Measurements from ENCODE around the gene THEM4. TPM values are rescaled to one million over a fixed set of nuclear protein-coding genes. Genes with fewer than 3 reads are reported as not detected.

Gene THEM4
- total RNA-seq, 1 donor from 2014 or later: 21.7 TPM

GRCh38 chr1:151944126-151944856 lies 35.0 kb upstream of the THEM4 start:
- no peak for DNase-seq (ENCODE audit: low read depth)
- no peaks in the 10 kb centered on the region for H3K27me3 ChIP-seq (ENCODE audit: control insufficient read depth, insufficient read depth, low read length)
- H3K36me3 ChIP-seq (ENCODE audit: control insufficient read depth, insufficient read depth, low read length): no peaks in the 10 kb centered on the region
- no peak for TF ChIP-seq CTCF (IDR thresholded peaks at IDR 0.05; ENCODE audit: insufficient read depth, low read length, poor library complexity, severe bottlenecking)
- H3K4me3 ChIP-seq (ENCODE audit: low read depth, low read length): no peak overlapping the region

- H3K36me3 ChIP-seq (ENCODE audit: control insufficient read depth, insufficient read depth, low read length): no peaks in the 10 kb centered on the region
- H3K27me3 ChIP-seq (ENCODE audit: control insufficient read depth, insufficient read depth, low read length): no peaks in the 10 kb centered on the region
- no peak overlapping the region for H3K4me3 ChIP-seq (ENCODE audit: low read depth, low read length)
- TF ChIP-seq CTCF (IDR thresholded peaks at IDR 0.05; ENCODE audit: insufficient read depth, low read length, poor library complexity, severe bottlenecking): no peak
- DNase-seq (ENCODE audit: low read depth): no peak
Measured at GRCh38 chr1:151943591-151943990, 34.3 kb upstream of the THEM4 start.

GRCh38 chr1:151942882-151943281 lies 33.6 kb upstream of the THEM4 start:
- H3K36me3 ChIP-seq (ENCODE audit: control insufficient read depth, insufficient read depth, low read length): no peaks in the 10 kb centered on the region
- H3K27me3 ChIP-seq (ENCODE audit: control insufficient read depth, insufficient read depth, low read length): no peaks in the 10 kb centered on the region
- H3K4me3 ChIP-seq (ENCODE audit: low read depth, low read length): no peak overlapping the region
- no peak for DNase-seq (ENCODE audit: low read depth)
- TF ChIP-seq CTCF (IDR thresholded peaks at IDR 0.05; ENCODE audit: insufficient read depth, low read length, poor library complexity, severe bottlenecking): no peak

- Histone ChIP-seq H3K36me3 (ENCODE audit: control insufficient read depth, insufficient read depth, low read length) (no peaks in the 10 kb centered on the region), H3K27me3 (ENCODE audit: control insufficient read depth, insufficient read depth, low read length) (no peaks in the 10 kb centered on the region), H3K4me3 (ENCODE audit: low read depth, low read length) (no peak overlapping the region)
- no peak for TF ChIP-seq CTCF (IDR thresholded peaks at IDR 0.05; ENCODE audit: insufficient read depth, low read length, poor library complexity, severe bottlenecking)
- no peak for DNase-seq (ENCODE audit: low read depth)
Measured at GRCh38 chr1:151940541-151940940, 31.2 kb upstream of the THEM4 start.

GRCh38 chr1:151939779-151940178 lies 30.5 kb upstream of the THEM4 start:
- no peaks in the 10 kb centered on the region for H3K36me3 ChIP-seq (ENCODE audit: control insufficient read depth, insufficient read depth, low read length)
- H3K4me3 ChIP-seq (ENCODE audit: low read depth, low read length): no peak overlapping the region
- TF ChIP-seq CTCF (IDR thresholded peaks at IDR 0.05; ENCODE audit: insufficient read depth, low read length, poor library complexity, severe bottlenecking): no peak
- no peak for DNase-seq (ENCODE audit: low read depth)
- H3K27me3 ChIP-seq (ENCODE audit: control insufficient read depth, insufficient read depth, low read length): no peaks in the 10 kb centered on the region

GRCh38 chr1:151939141-151939540 lies 29.8 kb upstream of the THEM4 start:
- Histone ChIP-seq H3K27me3 (ENCODE audit: control insufficient read depth, insufficient read depth, low read length) (no peaks in the 10 kb centered on the region), H3K4me3 (ENCODE audit: low read depth, low read length) (no peak overlapping the region), H3K36me3 (ENCODE audit: control insufficient read depth, insufficient read depth, low read length) (no peaks in the 10 kb centered on the region)
- TF ChIP-seq CTCF (IDR thresholded peaks at IDR 0.05; ENCODE audit: insufficient read depth, low read length, poor library complexity, severe bottlenecking): no peak
- DNase-seq (ENCODE audit: low read depth): no peak
